B cell (primary cell): ENCODE results near the gene APOLD1.

Experiments used
- CTCF ChIP-seq: fragments of 200-600 bp; IDR thresholded peaks from one replicate; pipeline ENCODE4 v1.8.0; 2022; ENCODE audit warnings: antibody characterized with exemption, mild to moderate bottlenecking
- EZH2 ChIP-seq: IDR thresholded peaks from 2 replicates; pipeline ENCODE4 v1.6.1; 2012; ENCODE audit warnings: borderline replicate concordance, low read depth, mild to moderate bottlenecking, moderate library complexity, low read length; ENCODE audit not compliant: insufficient read depth, poor library complexity, severe bottlenecking

GRCh38 chr12:12807970-12808702, 22.7 kb downstream of the APOLD1 start:
- TF ChIP-seq CTCF (no peak), EZH2 (no peak)
